Measurements from ENCODE around the gene NOP14. TPM values are rescaled to one million over a fixed set of nuclear protein-coding genes. Genes with fewer than 3 reads are reported as not detected.

Gene NOP14
- polyA plus RNA-seq, 1 experiment: 11.5 TPM

DNA sequence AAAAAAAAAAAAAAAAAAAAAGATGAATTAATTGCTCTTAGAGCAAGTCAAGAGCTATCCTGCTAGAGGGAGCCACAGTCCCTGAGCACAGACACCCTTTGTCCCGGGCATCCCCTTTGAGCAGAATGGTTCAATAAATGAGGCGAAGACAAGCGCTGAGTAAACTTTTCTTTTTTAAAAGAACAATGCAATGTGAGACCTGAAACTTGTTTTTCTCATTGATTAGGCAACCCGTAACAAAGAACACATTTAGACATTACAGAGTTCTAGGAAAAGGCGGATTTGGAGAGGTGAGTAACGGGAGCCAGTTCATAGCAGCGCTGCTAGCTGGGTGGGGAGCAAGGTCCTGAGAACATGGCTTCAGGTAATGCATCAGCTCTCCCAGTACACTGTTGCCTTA lies 46.2 kb upstream of the NOP14 start:
- no peak for DNase-seq (ENCODE audit: low read depth, low spot score)
- CTCF ChIA-PET: interaction anchor here (0.6 to 2.2 kb wide), 3 partner anchors 28 to 540 kb away, joined by 6 to 7 read pairs (median 6); no protein-coding TSS in a partner anchor
- H3K27ac ChIP-seq (ENCODE audit: low read depth, low read length): no peak overlapping the region
- no peaks in the 10 kb centered on the region for H3K9me3 ChIP-seq (ENCODE audit: control insufficient read depth, insufficient read depth, low read length)
- H3K27me3 ChIP-seq (ENCODE audit: control insufficient read depth, insufficient read depth, low read length): peaks cover 3% of the 10 kb centered on the region
- TF ChIP-seq, protein P1, sequence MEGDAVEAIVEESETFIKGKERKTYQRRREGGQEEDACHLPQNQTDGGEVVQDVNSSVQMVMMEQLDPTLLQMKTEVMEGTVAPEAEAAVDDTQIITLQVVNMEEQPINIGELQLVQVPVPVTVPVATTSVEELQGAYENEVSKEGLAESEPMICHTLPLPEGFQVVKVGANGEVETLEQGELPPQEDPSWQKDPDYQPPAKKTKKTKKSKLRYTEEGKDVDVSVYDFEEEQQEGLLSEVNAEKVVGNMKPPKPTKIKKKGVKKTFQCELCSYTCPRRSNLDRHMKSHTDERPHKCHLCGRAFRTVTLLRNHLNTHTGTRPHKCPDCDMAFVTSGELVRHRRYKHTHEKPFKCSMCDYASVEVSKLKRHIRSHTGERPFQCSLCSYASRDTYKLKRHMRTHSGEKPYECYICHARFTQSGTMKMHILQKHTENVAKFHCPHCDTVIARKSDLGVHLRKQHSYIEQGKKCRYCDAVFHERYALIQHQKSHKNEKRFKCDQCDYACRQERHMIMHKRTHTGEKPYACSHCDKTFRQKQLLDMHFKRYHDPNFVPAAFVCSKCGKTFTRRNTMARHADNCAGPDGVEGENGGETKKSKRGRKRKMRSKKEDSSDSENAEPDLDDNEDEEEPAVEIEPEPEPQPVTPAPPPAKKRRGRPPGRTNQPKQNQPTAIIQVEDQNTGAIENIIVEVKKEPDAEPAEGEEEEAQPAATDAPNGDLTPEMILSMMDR (IDR thresholded peaks at IDR 0.05; ENCODE audit: low read depth, low read length): no peak
- POLR2A ChIA-PET: no interaction called here
- H3K4me3 ChIP-seq (ENCODE audit: low read depth, low read length): no peak overlapping the region

- CTCF ChIA-PET: interaction anchor here (2.2 kb wide), 1 partner anchor 29 kb away, joined by 7 read pairs; no protein-coding TSS in a partner anchor
- POLR2A ChIA-PET: no interaction called here
- Histone ChIP-seq H3K27me3 (ENCODE audit: control insufficient read depth, insufficient read depth, low read length) (peaks cover 3% of the 10 kb centered on the region), H3K4me3 (ENCODE audit: low read depth, low read length) (no peak overlapping the region), H3K27ac (ENCODE audit: low read depth, low read length) (no peak overlapping the region), H3K9me3 (ENCODE audit: control insufficient read depth, insufficient read depth, low read length) (no peaks in the 10 kb centered on the region)
- no peak for DNase-seq (ENCODE audit: low read depth, low spot score)
- TF ChIP-seq, protein P1 (IDR thresholded peaks at IDR 0.05; ENCODE audit: low read depth, low read length): no peak
Measured at GRCh38 chr4:3007724-3008123, 44.5 kb upstream of the NOP14 start.

- Histone ChIP-seq H3K4me3 (ENCODE audit: low read depth, low read length) (no peak overlapping the region), H3K27ac (ENCODE audit: low read depth, low read length) (no peak overlapping the region), H3K27me3 (ENCODE audit: control insufficient read depth, insufficient read depth, low read length) (peaks cover 10% of the 10 kb centered on the region), H3K9me3 (ENCODE audit: control insufficient read depth, insufficient read depth, low read length) (no peaks in the 10 kb centered on the region)
- CTCF ChIA-PET: interaction anchor here (1.0 kb wide), 1 partner anchor 18 kb away, joined by 3 read pairs; no protein-coding TSS in a partner anchor
- POLR2A ChIA-PET: interaction anchor here (0.6 to 0.8 kb wide), 2 partner anchors 28 to 33 kb away, joined by 3 to 5 read pairs; partner anchors contain the start of gene GRK4
- DNase-seq (ENCODE audit: low read depth, low spot score): no peak
- TF ChIP-seq, protein P1 (IDR thresholded peaks at IDR 0.05; ENCODE audit: low read depth, low read length): no peak
Measured at GRCh38 chr4:2996415-2996814, 33.2 kb upstream of the NOP14 start.

DNA sequence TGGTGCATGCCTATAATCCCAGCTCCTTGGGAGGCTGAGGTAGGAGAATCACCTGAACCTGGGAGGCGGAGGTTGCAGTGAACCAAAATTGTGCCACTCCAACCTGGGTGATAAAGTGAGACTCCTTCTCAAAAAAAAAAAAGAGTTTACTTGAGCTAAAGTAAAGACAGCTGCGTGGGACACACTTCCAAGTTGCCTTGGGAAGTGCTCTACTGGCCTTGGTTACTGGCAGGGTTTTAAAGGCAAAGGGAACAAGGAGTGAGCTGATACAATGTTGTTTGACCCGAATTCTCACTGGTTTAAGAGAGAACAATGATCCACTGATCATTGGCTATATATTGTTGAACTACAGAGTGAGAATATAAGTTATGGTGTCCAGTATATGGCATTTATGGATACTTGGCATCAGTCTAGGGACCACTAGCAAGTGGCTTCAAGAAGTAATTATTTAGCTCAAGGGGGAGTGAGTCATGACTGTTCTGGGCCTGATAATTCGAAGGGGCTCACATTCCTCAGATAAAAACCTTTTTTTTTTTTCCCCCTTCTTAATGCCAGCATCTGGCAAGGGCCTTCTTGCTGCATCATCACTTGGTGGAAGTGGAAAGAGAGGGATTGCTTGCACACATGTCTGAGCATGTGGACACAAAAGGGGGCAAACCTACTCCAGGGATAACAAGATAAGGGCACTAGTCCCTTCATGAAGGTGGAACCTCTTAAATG lies 32.5 kb upstream of the NOP14 start:
- TF ChIP-seq, protein P1 (IDR thresholded peaks at IDR 0.05; ENCODE audit: low read depth, low read length): no peak
- Histone ChIP-seq H3K4me3 (ENCODE audit: low read depth, low read length) (no peak overlapping the region), H3K27me3 (ENCODE audit: control insufficient read depth, insufficient read depth, low read length) (peaks cover 11% of the 10 kb centered on the region), H3K9me3 (ENCODE audit: control insufficient read depth, insufficient read depth, low read length) (no peaks in the 10 kb centered on the region), H3K27ac (ENCODE audit: low read depth, low read length) (no peak overlapping the region)
- ChIA-PET POLR2A (interaction anchor here (0.6 to 0.8 kb wide), 2 partner anchors 28 to 32 kb away, joined by 3 to 5 read pairs; partner anchors contain the start of gene GRK4), CTCF (interaction anchor here (0.7 to 1.0 kb wide), 2 partner anchors 17 to 776 kb away, joined by 3 read pairs; no protein-coding TSS in a partner anchor)
- no peak for DNase-seq (ENCODE audit: low read depth, low spot score)

DNA sequence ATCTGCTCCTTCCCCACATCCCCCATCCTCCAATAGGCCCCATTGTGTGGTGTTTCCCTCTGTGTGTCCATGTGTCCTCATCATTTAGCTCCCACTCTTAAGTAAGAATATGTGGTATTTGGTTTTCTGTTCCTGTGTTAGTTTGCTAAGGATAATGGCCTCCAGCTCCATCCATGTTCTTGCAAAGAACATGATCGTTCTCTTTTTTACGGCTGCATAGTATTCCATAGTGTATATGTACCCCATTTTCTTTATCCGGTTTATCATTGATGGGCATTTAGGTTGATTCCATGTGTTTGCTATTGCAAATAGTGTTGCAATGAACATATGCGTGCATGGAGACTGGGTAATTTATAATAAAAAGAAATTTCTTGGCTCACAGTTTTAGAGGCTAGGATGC lies 31.7 kb upstream of the NOP14 start:
- TF ChIP-seq, protein P1 (IDR thresholded peaks at IDR 0.05; ENCODE audit: low read depth, low read length): no peak
- H3K9me3 ChIP-seq (ENCODE audit: control insufficient read depth, insufficient read depth, low read length): no peaks in the 10 kb centered on the region
- peaks cover 12% of the 10 kb centered on the region for H3K27me3 ChIP-seq (ENCODE audit: control insufficient read depth, insufficient read depth, low read length)
- no peak for DNase-seq (ENCODE audit: low read depth, low spot score)
- no peak overlapping the region for H3K27ac ChIP-seq (ENCODE audit: low read depth, low read length)
- H3K4me3 ChIP-seq (ENCODE audit: low read depth, low read length): no peak overlapping the region
- ChIA-PET POLR2A (no interaction called here), CTCF (interaction anchor here (0.6 to 1.5 kb wide), 2 partner anchors 8 to 17 kb away, joined by 3 to 8 read pairs; no protein-coding TSS in a partner anchor)
